CD14-positive monocyte (primary cell): Measurements from ENCODE around the gene ZDHHC5. TPM values are rescaled to one million over a fixed set of nuclear protein-coding genes. Genes with fewer than 3 reads are reported as not detected.

Experiments used
- DNase-seq, 3 donors: peaks; one replicate each; pipeline ENCODE4 v3.0.0-alpha.2; 2011 to 2022
- H2AFZ ChIP-seq: 2 replicates; pipeline ENCODE4 v1.6.0; 2012; ENCODE audit warnings: mild to moderate bottlenecking, low read depth, low read length, inconsistent platforms; ENCODE audit not compliant: insufficient read depth, poor library complexity, severe bottlenecking
- H3K27ac ChIP-seq, 2 donors: 1 replicate in 1 of 2; 2 replicates in 1 of 2; pipeline ENCODE4 v1.5.1; 2012 to 2013; ENCODE audit warnings: low read length in 2 of 2, control low read depth in 1 of 2, inconsistent platforms in 1 of 2, low read depth in 1 of 2, mild to moderate bottlenecking in 1 of 2
- H3K27me3 ChIP-seq, 2 donors: one replicate each; pipeline versions ENCODE4 v1.6.0 to v1.6.1; 2011 to 2013; ENCODE audit warnings: low read length in 2 of 2; ENCODE audit not compliant: control insufficient read depth in 2 of 2, insufficient read depth in 2 of 2
- H3K36me3 ChIP-seq, 2 donors: replicated peaks in 1 of 2; 1 replicate in 1 of 2; 2 replicates in 1 of 2; pipeline versions ENCODE4 v1.5.1 to v1.6.1; 2012 to 2013; ENCODE audit warnings: low read length in 2 of 2, control low read depth in 1 of 2, inconsistent platforms in 1 of 2, mild to moderate bottlenecking in 1 of 2; ENCODE audit not compliant: insufficient read depth in 2 of 2, control insufficient read depth in 1 of 2
- H3K4me1 ChIP-seq, 2 donors: 1 replicate in 1 of 2; 2 replicates in 1 of 2; pipeline versions ENCODE4 v1.5.1 to v1.6.1; 2012 to 2013; ENCODE audit warnings: low read length in 2 of 2, control low read depth in 1 of 2, inconsistent platforms in 1 of 2, mild to moderate bottlenecking in 1 of 2, moderate library complexity in 1 of 2; ENCODE audit not compliant: insufficient read depth in 2 of 2, control insufficient read depth in 1 of 2
- H3K4me2 ChIP-seq: replicated peaks from 2 replicates; pipeline ENCODE3; 2012; ENCODE audit warnings: low read length, moderate library complexity, mild to moderate bottlenecking; ENCODE audit not compliant: poor library complexity, severe bottlenecking; ENCODE audit errors: extremely low read depth
- H3K4me3 ChIP-seq, 3 experiments: fragments of 200-600 bp in 1 of 3; sonication (generic) in 1 of 3; replicated peaks in 1 of 3; 1 replicate in 2 of 3; 2 replicates in 1 of 3; pipeline ENCODE4 v1.5.1; 2011 to 2013; ENCODE audit warnings: low read length in 3 of 3, mild to moderate bottlenecking in 3 of 3, control low read depth in 2 of 3, low read depth in 2 of 3, inconsistent platforms in 1 of 3, moderate library complexity in 1 of 3
- H3K79me2 ChIP-seq: 2 replicates; pipeline ENCODE4 v1.6.0; 2012; ENCODE audit warnings: mild to moderate bottlenecking, control low read depth, inconsistent platforms, low read length, moderate library complexity; ENCODE audit not compliant: insufficient read depth
- H3K9ac ChIP-seq: 2 replicates; pipeline ENCODE4 v1.6.0; 2017; ENCODE audit warnings: low read length, mild to moderate bottlenecking; ENCODE audit not compliant: insufficient read depth, poor library complexity, severe bottlenecking
- H3K9me3 ChIP-seq, 2 donors: replicated peaks in 1 of 2; 1 replicate in 1 of 2; 2 replicates in 1 of 2; pipeline versions ENCODE4 v1.5.1 to v1.6.1; 2012 to 2013; ENCODE audit warnings: low read length in 2 of 2, control low read depth in 1 of 2; ENCODE audit not compliant: control insufficient read depth in 1 of 2, insufficient read depth in 1 of 2
- H4K20me1 ChIP-seq: 2 replicates; pipeline ENCODE4 v1.6.0; 2012; ENCODE audit warnings: mild to moderate bottlenecking, low read length, control low read depth, moderate library complexity; ENCODE audit not compliant: insufficient read depth
- H3K27ac Mint-ChIP-seq, 7 donors: one replicate each; pipeline ENCODE4 v1.8.0; 2020; ENCODE audit warnings: mild to moderate bottlenecking in 7 of 7, mixed read lengths in 7 of 7, moderate library complexity in 6 of 7, inconsistent platforms in 2 of 7
- H3K27me3 Mint-ChIP-seq, 3 donors: one replicate each; pipeline ENCODE4 v1.8.0; 2021 to 2022; ENCODE audit warnings: low read depth in 3 of 3, mild to moderate bottlenecking in 3 of 3, mixed read lengths in 3 of 3, moderate library complexity in 3 of 3, inconsistent platforms in 1 of 3
- H3K36me3 Mint-ChIP-seq, 2 donors: one replicate each; pipeline ENCODE4 v1.8.0; 2020; ENCODE audit warnings: mixed read lengths in 2 of 2, inconsistent platforms in 1 of 2, mild to moderate bottlenecking in 1 of 2
- H3K4me1 Mint-ChIP-seq: one replicate; pipeline ENCODE4 v1.8.0; 2020; ENCODE audit warnings: mild to moderate bottlenecking, mixed read lengths
- H3K4me3 Mint-ChIP-seq, 2 donors: one replicate each; pipeline ENCODE4 v1.8.0; 2020; ENCODE audit warnings: mild to moderate bottlenecking in 2 of 2, mixed read lengths in 2 of 2, moderate library complexity in 1 of 2
- H3K9me3 Mint-ChIP-seq, 7 donors: one replicate each; pipeline ENCODE4 v1.8.0; 2020 to 2022; ENCODE audit warnings: mixed read lengths in 7 of 7, mild to moderate bottlenecking in 6 of 7, moderate library complexity in 6 of 7, inconsistent platforms in 2 of 7
- WGBS: methylation state at CpG from one replicate; pipeline ENCODE4 v1.1.5; 2013; ENCODE audit warnings: missing lambda C conversion rate; ENCODE audit not compliant: insufficient coverage; 5-methylcytosine and 5-hydroxymethylcytosine counted together
- intact Hi-C, 2 donors: fragments of 100-400 bp; cut with micrococcal nuclease; formaldehyde crosslinking; loops; one replicate each; pipeline versions ENCODE4 v1.15.0 to v1.15.1; 2023
- polyA plus RNA-seq, 3 donors: library from polyadenylated mRNA; depleted of rRNA in 1 of 3; unstranded in 2 of 3; stranded (reverse) in 1 of 3; fragments of 300-500 nt in 2 of 3; fragments of >200 nt in 1 of 3; fragmentation: Illumina TruSeq in 2 of 3; gene quantifications; 1 replicate in 2 of 3; 2 replicates in 1 of 3; pipeline ENCODE4 v1.2.3, GENCODE V29; 2012 to 2021
- TF ChIP-seq, protein P1 (sequence below): fragments of 200-600 bp; IDR thresholded peaks from one replicate; pipeline ENCODE4 v1.8.0; 2022; ENCODE audit warnings: antibody characterized with exemption, mild to moderate bottlenecking

Gene ZDHHC5
- polyA plus RNA-seq, 3 donors = 28.6 to 37.9 (median 31.8) TPM

DNA sequence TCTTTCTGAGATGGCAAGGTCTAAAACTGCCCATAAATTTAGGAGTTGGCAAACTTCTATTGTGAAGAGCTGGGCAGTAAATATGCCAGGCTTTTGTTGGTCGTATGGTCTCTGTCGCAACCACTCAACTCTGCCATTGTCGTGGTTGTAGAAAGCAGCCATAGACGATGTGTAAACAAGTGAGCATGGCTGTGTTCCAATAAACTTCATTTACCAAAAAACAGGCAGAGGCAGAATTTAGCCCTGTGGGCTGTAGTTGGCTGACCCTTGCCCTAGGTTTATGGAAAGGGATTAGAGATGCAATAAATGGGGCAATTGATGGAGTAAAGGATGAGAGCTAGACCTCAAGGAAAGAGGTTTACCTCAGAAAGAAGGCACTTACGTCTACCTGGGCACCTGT, 35.8 kb upstream of the ZDHHC5 start:
- H3K27ac ChIP-seq = no peak overlapping the region
- Mint-ChIP-seq H3K4me3 (no peak overlapping the region), H3K27me3 (peaks cover 7 to 12% (median 8%) of the 10 kb centered on the region in 3 donors), H3K4me1 (peaks cover 5% of the 10 kb centered on the region), H3K9me3 (no peaks in the 10 kb centered on the region), H3K27ac (no peak overlapping the region), H3K36me3 (no peaks in the 10 kb centered on the region)
- H3K36me3 ChIP-seq = no peaks in the 10 kb centered on the region
- no CpG with 5 or more reads among the region's 5 CpGs for WGBS
- H3K9me3 ChIP-seq = no peaks in the 10 kb centered on the region
- H3K9ac ChIP-seq = no peak overlapping the region
- TF ChIP-seq, protein P1, sequence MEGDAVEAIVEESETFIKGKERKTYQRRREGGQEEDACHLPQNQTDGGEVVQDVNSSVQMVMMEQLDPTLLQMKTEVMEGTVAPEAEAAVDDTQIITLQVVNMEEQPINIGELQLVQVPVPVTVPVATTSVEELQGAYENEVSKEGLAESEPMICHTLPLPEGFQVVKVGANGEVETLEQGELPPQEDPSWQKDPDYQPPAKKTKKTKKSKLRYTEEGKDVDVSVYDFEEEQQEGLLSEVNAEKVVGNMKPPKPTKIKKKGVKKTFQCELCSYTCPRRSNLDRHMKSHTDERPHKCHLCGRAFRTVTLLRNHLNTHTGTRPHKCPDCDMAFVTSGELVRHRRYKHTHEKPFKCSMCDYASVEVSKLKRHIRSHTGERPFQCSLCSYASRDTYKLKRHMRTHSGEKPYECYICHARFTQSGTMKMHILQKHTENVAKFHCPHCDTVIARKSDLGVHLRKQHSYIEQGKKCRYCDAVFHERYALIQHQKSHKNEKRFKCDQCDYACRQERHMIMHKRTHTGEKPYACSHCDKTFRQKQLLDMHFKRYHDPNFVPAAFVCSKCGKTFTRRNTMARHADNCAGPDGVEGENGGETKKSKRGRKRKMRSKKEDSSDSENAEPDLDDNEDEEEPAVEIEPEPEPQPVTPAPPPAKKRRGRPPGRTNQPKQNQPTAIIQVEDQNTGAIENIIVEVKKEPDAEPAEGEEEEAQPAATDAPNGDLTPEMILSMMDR = no peak
- no peaks in the 10 kb centered on the region for H3K4me1 ChIP-seq
- H3K27me3 ChIP-seq = peaks cover 0 to 4% of the 10 kb centered on the region in 2 donors
- H2AFZ ChIP-seq = no peak overlapping the region
- DNase-seq = no peak
- H4K20me1 ChIP-seq = no peaks in the 10 kb centered on the region
- H3K4me2 ChIP-seq = no peak overlapping the region
- intact Hi-C loops = no loop called here
- no peaks in the 10 kb centered on the region for H3K79me2 ChIP-seq
- H3K4me3 ChIP-seq = no peak overlapping the region

DNA sequence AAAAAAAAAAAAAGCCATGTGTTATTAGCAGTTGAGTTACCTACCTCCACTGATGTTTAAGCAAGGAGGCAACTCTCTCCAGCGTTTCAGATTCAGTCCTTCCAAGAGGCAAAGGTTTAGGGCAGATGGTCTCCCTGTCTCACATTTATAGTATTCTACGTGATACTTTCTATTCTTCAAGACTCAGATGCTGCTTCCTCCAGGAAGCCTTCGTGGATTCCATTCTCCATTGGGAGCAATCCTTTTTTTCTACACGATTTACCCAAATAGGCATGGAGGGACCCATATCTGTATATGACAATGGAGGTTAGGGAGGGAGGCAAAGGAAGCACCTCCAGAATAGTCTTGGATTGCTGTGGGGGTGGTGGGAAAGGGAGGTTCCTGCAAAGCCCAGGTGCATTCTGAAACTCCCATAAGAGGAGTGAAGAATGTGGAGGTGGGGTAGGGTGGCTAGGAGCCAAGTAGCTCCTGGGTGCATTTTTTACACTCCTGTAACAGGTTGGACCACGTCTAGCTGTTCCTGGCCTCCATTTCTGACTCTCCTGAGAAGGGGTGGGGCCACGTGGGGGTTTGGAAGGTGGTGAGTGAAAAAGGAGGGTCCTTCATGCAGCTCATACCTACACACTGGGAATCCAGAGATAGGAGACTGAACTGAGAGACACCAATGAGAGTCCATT, 34.4 kb upstream of the ZDHHC5 start:
- no peak overlapping the region for H3K27ac ChIP-seq
- H3K9ac ChIP-seq = no peak overlapping the region
- no peak overlapping the region for H3K4me3 Mint-ChIP-seq
- H3K79me2 ChIP-seq = no peaks in the 10 kb centered on the region
- H3K4me3 ChIP-seq = no peak overlapping the region
- peaks cover 21 to 22% (median 22%) of the 10 kb centered on the region in 3 donors for H3K27me3 Mint-ChIP-seq
- peaks cover 0 to 3% (median 0%) of the 10 kb centered on the region in 7 donors for H3K9me3 Mint-ChIP-seq
- no peak for DNase-seq
- H4K20me1 ChIP-seq = no peaks in the 10 kb centered on the region
- no peak overlapping the region for H2AFZ ChIP-seq
- H3K36me3 ChIP-seq = no peaks in the 10 kb centered on the region
- no peaks in the 10 kb centered on the region for H3K9me3 ChIP-seq
- H3K27me3 ChIP-seq = peaks cover 0 to 14% of the 10 kb centered on the region in 2 donors
- peaks cover 9 to 12% of the 10 kb centered on the region in 2 donors for H3K4me1 ChIP-seq
- H3K4me1 Mint-ChIP-seq = peaks cover 17% of the 10 kb centered on the region
- H3K27ac Mint-ChIP-seq = peak overlapping the region in 1 of 7 donors; percentile 0
- H3K36me3 Mint-ChIP-seq = no peaks in the 10 kb centered on the region
- 86% methylated on average over 1 of the region's 6 CpGs for WGBS
- H3K4me2 ChIP-seq = no peak overlapping the region
- TF ChIP-seq, protein P1 = no peak
- intact Hi-C loops = no loop called here
